GM19328 (cell line): ENCODE measurements around the gene SLC38A10.

Source experiments
- ATAC-seq: cut with Tn5 transposase; IDR thresholded peaks from one replicate; pipeline ENCODE4 v1.9.1; 2021; ENCODE audit warnings: mild to moderate bottlenecking, moderate library complexity; ENCODE audit not compliant: unreplicated experiment

Gene SLC38A10

GRCh38 chr17:81210868-81211267 is 84.2 kb downstream of the SLC38A10 start:
- no peak for ATAC-seq

- no peak for ATAC-seq
Measured at GRCh38 chr17:81210466-81210865, 84.6 kb downstream of the SLC38A10 start.

GRCh38 chr17:81209141-81209540 is 86.0 kb downstream of the SLC38A10 start:
- ATAC-seq, result no peak

- ATAC-seq, result no peak
Measured at GRCh38 chr17:81208651-81209050, 86.5 kb downstream of the SLC38A10 start.

GRCh38 chr17:81207610-81208581 is 87.2 kb downstream of the SLC38A10 start:
- no peak for ATAC-seq

- no peak for ATAC-seq
Measured at GRCh38 chr17:81206657-81207056, 88.5 kb downstream of the SLC38A10 start.

GRCh38 chr17:81206166-81206565 is 88.9 kb downstream of the SLC38A10 start:
- ATAC-seq, result no peak

GRCh38 chr17:81204578-81204977 is 90.5 kb downstream of the SLC38A10 start:
- ATAC-seq, result no peak

- no peak for ATAC-seq
Measured at GRCh38 chr17:81203136-81203535, 92.0 kb downstream of the SLC38A10 start.

GRCh38 chr17:81202318-81202717 is 92.8 kb downstream of the SLC38A10 start:
- no peak for ATAC-seq

- no peak for ATAC-seq
Measured at GRCh38 chr17:81200695-81201580, 94.2 kb downstream of the SLC38A10 start.

- ATAC-seq, result no peak
Measured at GRCh38 chr17:81200201-81200600, 94.9 kb downstream of the SLC38A10 start.

- ATAC-seq, result no peak
Measured at GRCh38 chr17:81199482-81199830, 95.7 kb downstream of the SLC38A10 start.

GRCh38 chr17:81198826-81199481 is 96.2 kb downstream of the SLC38A10 start:
- ATAC-seq, result no peak

GRCh38 chr17:81197831-81198490 is 97.1 kb downstream of the SLC38A10 start:
- ATAC-seq, result no peak

- no peak for ATAC-seq
Measured at GRCh38 chr17:81197409-81197795, 97.7 kb downstream of the SLC38A10 start.

GRCh38 chr17:81196505-81197408 is 98.3 kb downstream of the SLC38A10 start:
- no peak for ATAC-seq

GRCh38 chr17:81195941-81196495 is 99.1 kb downstream of the SLC38A10 start:
- no peak for ATAC-seq
